ENCODE data around the gene TUBG1.
A peak's percentile ranks its signal among the peaks of the same experiment; 100 is the strongest.

Gene TUBG1

DNA sequence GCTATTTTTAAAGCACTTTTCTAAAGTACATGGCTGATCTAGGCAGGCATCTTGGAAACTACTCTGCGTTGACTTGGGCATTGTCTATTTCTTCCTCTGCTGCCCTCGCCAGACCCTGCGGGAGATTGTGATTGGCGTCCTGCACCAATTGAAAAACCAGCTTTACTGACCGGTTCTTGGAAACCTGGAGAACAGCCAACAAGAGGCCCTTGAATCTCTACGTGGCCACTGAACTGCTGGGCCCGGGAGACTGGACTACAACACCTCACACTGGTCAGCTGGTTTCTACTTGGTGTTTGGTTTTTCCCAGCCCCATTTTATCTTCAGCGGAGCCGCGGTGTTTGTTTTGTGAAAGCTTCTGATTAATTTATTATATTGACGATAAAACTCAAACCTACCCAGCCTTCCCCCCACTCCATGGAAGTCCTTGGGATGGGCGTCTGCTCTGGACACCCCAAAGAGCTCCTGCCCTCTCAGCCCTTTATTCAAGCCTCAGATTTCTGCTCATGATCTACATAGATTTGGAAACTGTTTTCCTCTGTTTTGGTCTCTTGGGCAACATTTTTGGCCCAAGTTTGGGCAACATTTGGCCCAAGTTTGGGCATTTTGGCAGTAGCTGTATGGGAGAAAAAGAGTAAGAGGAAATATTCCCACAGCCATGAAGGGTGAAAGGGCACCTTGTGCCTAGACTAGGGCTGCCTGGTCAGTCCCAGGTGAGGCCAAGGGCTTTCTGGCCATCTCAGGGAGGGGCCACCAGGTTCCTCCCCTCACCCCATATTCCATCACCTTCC, 37.9 kb upstream of the TUBG1 start:
- TF ChIP-seq SIN3A (IDR thresholded peaks at IDR 0.05; ENCODE audit: borderline replicate concordance, insufficient read depth, low read length): no peak
- no peak for TF ChIP-seq TAF1 (IDR thresholded peaks at IDR 0.05; ENCODE audit: borderline replicate concordance, insufficient read depth, low read length)
- TF ChIP-seq, protein P1, sequence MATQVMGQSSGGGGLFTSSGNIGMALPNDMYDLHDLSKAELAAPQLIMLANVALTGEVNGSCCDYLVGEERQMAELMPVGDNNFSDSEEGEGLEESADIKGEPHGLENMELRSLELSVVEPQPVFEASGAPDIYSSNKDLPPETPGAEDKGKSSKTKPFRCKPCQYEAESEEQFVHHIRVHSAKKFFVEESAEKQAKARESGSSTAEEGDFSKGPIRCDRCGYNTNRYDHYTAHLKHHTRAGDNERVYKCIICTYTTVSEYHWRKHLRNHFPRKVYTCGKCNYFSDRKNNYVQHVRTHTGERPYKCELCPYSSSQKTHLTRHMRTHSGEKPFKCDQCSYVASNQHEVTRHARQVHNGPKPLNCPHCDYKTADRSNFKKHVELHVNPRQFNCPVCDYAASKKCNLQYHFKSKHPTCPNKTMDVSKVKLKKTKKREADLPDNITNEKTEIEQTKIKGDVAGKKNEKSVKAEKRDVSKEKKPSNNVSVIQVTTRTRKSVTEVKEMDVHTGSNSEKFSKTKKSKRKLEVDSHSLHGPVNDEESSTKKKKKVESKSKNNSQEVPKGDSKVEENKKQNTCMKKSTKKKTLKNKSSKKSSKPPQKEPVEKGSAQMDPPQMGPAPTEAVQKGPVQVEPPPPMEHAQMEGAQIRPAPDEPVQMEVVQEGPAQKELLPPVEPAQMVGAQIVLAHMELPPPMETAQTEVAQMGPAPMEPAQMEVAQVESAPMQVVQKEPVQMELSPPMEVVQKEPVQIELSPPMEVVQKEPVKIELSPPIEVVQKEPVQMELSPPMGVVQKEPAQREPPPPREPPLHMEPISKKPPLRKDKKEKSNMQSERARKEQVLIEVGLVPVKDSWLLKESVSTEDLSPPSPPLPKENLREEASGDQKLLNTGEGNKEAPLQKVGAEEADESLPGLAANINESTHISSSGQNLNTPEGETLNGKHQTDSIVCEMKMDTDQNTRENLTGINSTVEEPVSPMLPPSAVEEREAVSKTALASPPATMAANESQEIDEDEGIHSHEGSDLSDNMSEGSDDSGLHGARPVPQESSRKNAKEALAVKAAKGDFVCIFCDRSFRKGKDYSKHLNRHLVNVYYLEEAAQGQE (IDR thresholded peaks at IDR 0.05; ENCODE audit: insufficient read depth in 1 of 2, low read depth in 2 of 2, low read length in 2 of 2): no peak
- no peak for TF ChIP-seq POLR2AphosphoS5 (IDR thresholded peaks at IDR 0.05; ENCODE audit: low read depth, low read length)
- no peak for TF ChIP-seq FOXP2 (optimal IDR thresholded peaks at IDR 0.05; ENCODE audit: borderline replicate concordance, extremely low read depth, extremely low read length, insufficient read depth)

DNA sequence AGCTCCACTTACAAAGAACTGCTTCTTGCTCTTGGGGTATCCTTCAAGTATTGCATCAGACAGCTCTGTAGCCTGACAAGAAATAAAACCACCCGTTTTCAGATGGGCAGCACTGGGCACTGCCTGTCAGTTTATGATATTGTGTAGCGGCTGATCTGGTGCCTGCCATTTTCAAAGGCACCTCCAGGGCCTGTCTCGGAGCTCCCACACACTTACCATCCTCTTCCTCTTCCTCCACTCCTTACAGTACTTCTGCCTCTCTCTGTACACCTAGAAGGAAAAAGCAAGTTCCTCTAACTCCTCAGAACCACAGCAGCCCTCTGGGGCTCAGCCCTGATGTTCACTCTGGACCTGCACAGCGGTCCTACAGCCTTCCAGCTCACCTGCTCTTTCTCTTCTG, 36.4 kb upstream of the TUBG1 start:
- TF ChIP-seq POLR2AphosphoS5 (IDR thresholded peaks at IDR 0.05; ENCODE audit: low read depth, low read length) (peak; percentile 62), FOXP2 (optimal IDR thresholded peaks at IDR 0.05; ENCODE audit: borderline replicate concordance, extremely low read depth, extremely low read length, insufficient read depth) (no peak)

DNA sequence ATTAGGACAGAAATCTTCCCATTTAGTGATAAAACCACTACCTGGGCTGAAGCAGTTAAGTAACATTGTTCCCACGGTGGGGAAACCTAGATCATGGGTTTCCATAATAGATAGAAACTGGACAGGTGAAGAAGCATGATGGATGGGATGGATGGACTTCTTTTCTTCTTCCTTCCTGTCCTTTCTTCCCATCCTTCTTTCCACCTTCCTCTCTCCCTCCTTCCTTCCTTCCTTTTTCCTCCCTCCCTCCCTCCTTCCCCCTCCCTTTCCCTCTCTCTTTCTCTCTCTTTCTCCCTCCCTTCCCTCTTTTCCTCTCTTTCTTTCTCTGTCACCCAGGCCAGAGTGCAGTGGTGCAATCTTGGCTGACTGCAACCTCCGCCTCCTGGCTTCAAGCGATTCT, 35.0 kb upstream of the TUBG1 start:
- TF ChIP-seq POLR2AphosphoS5 (IDR thresholded peaks at IDR 0.05; ENCODE audit: low read depth, low read length) (0 out of 2 replicates have a peak, but pooled peaks have one; percentile 21), FOXP2 (optimal IDR thresholded peaks at IDR 0.05; ENCODE audit: borderline replicate concordance, extremely low read depth, extremely low read length, insufficient read depth) (no peak), SIN3A (IDR thresholded peaks at IDR 0.05; ENCODE audit: borderline replicate concordance, insufficient read depth, low read length) (no peak), TAF1 (IDR thresholded peaks at IDR 0.05; ENCODE audit: borderline replicate concordance, insufficient read depth, low read length) (no peak)

DNA sequence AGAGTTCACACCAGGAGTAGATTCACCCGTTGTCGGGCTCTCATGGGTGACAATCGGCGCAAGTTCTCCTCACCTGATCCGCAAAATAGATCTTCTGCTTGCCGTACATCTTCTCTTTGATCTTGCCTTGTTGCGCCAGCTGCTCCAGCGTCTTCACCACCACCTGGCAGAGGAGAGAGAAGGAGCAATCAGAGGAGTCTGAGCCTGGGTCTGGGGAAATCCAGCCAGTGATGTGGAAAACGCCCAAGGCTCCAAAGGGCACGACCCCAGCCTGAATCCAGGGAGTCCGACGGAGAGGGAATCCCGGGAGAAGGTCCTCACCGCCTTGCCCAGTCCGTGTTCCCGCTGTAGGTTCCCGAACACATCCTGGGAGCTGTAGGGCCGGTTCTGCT, 32.3 kb upstream of the TUBG1 start:
- TF ChIP-seq, protein P1 (IDR thresholded peaks at IDR 0.05; ENCODE audit: insufficient read depth in 1 of 2, low read depth in 2 of 2, low read length in 2 of 2): no peak
- TF ChIP-seq POLR2AphosphoS5 (IDR thresholded peaks at IDR 0.05; ENCODE audit: low read depth, low read length) (no peak), SIN3A (IDR thresholded peaks at IDR 0.05; ENCODE audit: borderline replicate concordance, insufficient read depth, low read length) (no peak), TAF1 (IDR thresholded peaks at IDR 0.05; ENCODE audit: borderline replicate concordance, insufficient read depth, low read length) (no peak), FOXP2 (optimal IDR thresholded peaks at IDR 0.05; ENCODE audit: borderline replicate concordance, extremely low read depth, extremely low read length, insufficient read depth) (no peak)

DNA sequence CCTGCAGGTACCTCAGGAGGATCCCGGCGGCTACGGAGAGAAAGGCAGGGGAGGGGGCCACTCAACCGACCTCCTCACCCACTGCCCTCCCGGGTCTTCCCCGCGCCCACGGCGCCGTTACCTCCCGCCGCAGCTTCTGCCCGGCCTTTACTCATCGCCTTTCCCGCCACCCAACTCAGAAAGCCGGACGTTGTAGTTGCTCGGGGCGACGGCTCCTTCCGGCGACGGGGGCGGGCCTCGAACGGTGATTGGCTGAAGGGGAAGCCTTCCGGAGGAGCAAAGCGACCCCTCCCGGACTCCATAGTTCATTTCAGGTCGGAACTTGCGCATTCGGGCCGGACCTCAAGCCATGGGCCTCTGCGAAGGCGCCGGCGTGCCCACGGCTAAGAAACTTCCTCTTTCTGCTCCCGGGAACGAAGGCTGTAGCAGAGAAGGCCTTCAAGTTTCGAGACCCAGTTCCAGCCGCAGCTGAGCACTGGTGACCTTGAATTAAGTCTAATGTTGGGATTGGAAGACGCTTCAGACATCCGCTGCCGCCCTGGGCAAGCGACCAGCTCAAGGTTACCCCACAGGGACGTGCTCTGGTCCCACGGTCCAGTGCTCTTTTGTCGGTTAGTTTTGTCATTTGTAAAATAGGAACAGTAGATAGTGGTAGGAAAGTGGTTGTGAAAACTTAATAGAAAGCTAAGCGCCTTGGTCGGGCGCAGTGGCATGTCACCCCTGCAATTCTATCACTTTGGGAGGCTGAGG, 31.8 kb upstream of the TUBG1 start, which contains the start of gene PSMC3IP:
Gene PSMC3IP (minus strand): TSS at position 198 of the 750 bp plus-strand sequence. CDS start 43 bp downstream, at position 155.
- TF ChIP-seq SIN3A (IDR thresholded peaks at IDR 0.05; ENCODE audit: borderline replicate concordance, insufficient read depth, low read length) (peak; percentile 68; the same call in 1 of the 2 replicates), POLR2AphosphoS5 (IDR thresholded peaks at IDR 0.05; ENCODE audit: low read depth, low read length) (peak; percentile 72; the same call in 1 of the 2 replicates), FOXP2 (optimal IDR thresholded peaks at IDR 0.05; ENCODE audit: borderline replicate concordance, extremely low read depth, extremely low read length, insufficient read depth) (peak; percentile 20), TAF1 (IDR thresholded peaks at IDR 0.05; ENCODE audit: borderline replicate concordance, insufficient read depth, low read length) (peak; percentile 77)
- TF ChIP-seq, protein P1 (IDR thresholded peaks at IDR 0.05; ENCODE audit: insufficient read depth in 1 of 2, low read depth in 2 of 2, low read length in 2 of 2): no peak

Measured in PFSK-1 (cell line).